Fibroblast of pulmonary artery (primary cell): ENCODE data around the gene SLC16A9.

Experiments
- DNase-seq: peaks from one replicate; pipeline ENCODE4 v3.0.0-alpha.2; 2010; ENCODE audit warnings: low read depth
- H3K4me3 ChIP-seq: replicated peaks from 2 replicates; pipeline ENCODE4 v1.5.1; 2011; ENCODE audit warnings: low read depth, mild to moderate bottlenecking, control low read depth, low read length, moderate library complexity
- CTCF ChIP-seq: IDR thresholded peaks from 2 replicates; pipeline ENCODE4 v1.5.1; 2011; ENCODE audit warnings: mild to moderate bottlenecking, control low read depth, low read length, inconsistent platforms; ENCODE audit errors: missing control alignments

Gene SLC16A9

GRCh38 chr10:59635502-59636290, 74.0 kb downstream of the SLC16A9 start:
- no peak for DNase-seq
- no peak overlapping the region for H3K4me3 ChIP-seq
- no peak for TF ChIP-seq CTCF

- no peak for TF ChIP-seq CTCF
- H3K4me3 ChIP-seq = no peak overlapping the region
- no peak for DNase-seq
Observed at GRCh38 chr10:59634102-59634501, 75.5 kb downstream of the SLC16A9 start.

- no peak overlapping the region for H3K4me3 ChIP-seq
- TF ChIP-seq CTCF = no peak
- DNase-seq = no peak
Observed at GRCh38 chr10:59633063-59633462, 76.6 kb downstream of the SLC16A9 start.

- no peak for TF ChIP-seq CTCF
- DNase-seq = no peak
- no peak overlapping the region for H3K4me3 ChIP-seq
Observed at GRCh38 chr10:59631882-59632807, 77.5 kb downstream of the SLC16A9 start.

- DNase-seq = no peak
- no peak for TF ChIP-seq CTCF
- H3K4me3 ChIP-seq = no peak overlapping the region
Observed at GRCh38 chr10:59631237-59631636, 78.4 kb downstream of the SLC16A9 start.

- no peak for TF ChIP-seq CTCF
- DNase-seq = no peak
- no peak overlapping the region for H3K4me3 ChIP-seq
Observed at GRCh38 chr10:59628965-59629364, 80.7 kb downstream of the SLC16A9 start.
